ENCODE measurements around the gene KIF18B.

Gene KIF18B

DNA sequence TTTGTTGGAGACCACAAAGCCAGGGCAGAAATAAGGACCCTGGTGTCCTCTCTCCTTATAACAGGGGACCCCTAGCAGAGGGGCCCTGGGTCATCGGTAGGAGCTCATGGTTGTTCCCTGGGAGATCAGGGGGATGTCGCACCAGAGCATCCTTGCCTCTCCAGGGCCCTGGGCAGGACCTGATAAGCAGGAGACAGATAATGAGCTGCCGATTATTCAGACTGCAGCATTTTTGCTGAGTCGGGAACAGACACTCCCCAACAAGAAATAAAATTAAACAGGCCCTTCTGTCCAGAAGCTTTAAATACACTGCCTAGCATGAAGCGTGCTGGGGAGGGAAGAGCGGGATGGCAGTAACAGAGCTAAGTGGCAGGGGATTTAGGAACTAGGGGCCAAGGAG is 16.9 kb downstream of the KIF18B start:
- TF ChIP-seq, protein P1, sequence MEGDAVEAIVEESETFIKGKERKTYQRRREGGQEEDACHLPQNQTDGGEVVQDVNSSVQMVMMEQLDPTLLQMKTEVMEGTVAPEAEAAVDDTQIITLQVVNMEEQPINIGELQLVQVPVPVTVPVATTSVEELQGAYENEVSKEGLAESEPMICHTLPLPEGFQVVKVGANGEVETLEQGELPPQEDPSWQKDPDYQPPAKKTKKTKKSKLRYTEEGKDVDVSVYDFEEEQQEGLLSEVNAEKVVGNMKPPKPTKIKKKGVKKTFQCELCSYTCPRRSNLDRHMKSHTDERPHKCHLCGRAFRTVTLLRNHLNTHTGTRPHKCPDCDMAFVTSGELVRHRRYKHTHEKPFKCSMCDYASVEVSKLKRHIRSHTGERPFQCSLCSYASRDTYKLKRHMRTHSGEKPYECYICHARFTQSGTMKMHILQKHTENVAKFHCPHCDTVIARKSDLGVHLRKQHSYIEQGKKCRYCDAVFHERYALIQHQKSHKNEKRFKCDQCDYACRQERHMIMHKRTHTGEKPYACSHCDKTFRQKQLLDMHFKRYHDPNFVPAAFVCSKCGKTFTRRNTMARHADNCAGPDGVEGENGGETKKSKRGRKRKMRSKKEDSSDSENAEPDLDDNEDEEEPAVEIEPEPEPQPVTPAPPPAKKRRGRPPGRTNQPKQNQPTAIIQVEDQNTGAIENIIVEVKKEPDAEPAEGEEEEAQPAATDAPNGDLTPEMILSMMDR (IDR thresholded peaks at IDR 0.05; ENCODE audit: insufficient read depth, low read depth, low read length, missing control alignments), result no peak
- H3K4me3 ChIP-seq (ENCODE audit: low read length), result no peak overlapping the region
- no peak for DNase-seq (ENCODE audit: low read depth)

DNA sequence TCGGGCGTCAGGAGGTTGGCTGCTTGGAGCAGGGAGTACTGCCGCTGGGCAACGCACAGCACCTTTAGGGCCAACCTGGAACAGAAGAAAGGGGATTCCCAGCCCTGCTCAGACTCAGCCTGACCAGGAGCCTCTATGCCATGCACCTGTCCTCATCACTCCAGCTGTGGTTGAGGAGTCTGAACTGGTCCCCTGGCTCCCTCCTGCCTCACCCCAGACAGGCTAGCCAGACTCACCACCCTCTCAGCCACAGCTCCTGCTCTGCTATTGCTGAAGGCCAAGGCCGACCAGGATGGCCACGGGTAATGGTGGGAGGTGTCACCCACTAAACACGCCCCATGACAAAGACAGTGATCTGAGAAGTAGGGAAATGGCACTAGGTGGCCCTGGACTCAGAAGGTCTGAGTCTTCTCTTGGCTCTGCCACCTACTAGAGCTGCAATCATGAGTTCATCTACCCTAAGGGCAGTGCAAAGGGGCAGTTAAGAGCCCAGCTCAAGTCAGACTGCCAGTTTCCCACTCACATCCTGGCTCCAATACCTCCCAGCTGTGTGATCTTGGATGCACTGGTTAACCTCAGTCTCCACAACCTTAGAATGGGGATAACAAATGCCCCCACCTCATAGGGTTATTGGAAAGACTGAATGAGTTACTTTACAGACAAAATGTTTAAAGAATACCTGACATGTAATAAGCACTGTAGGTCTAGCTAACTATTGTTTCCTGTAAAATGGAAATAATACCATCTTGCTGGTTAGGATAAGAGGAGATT is 18.4 kb downstream of the KIF18B start:
- TF ChIP-seq, protein P1 (IDR thresholded peaks at IDR 0.05; ENCODE audit: insufficient read depth, low read depth, low read length, missing control alignments), result no peak
- no peak for DNase-seq (ENCODE audit: low read depth)
- no peak overlapping the region for H3K4me3 ChIP-seq (ENCODE audit: low read length)

DNA sequence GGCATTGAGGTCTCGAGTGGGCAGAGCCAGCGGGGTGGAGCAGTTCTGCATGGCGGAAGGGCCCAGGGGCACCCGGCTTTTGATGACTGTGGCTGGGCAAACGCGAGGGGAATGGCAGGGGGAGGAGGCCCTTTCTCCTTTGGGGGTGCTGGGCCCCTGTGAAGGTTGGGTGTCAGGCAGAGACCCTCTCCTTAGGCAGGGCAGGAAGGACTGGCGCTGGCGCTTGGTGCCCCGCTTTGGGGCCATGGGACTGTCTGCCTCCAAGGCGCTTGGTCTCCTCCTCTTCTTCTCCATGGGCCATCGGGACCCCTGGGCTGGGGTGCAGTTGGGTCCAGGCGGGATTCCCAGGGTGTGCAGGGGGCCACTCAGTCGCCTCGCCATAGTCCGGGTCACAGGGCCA is 19.4 kb downstream of the KIF18B start:
- TF ChIP-seq, protein P1 (IDR thresholded peaks at IDR 0.05; ENCODE audit: insufficient read depth, low read depth, low read length, missing control alignments), result no peak
- H3K4me3 ChIP-seq (ENCODE audit: low read length), result no peak overlapping the region
- DNase-seq (ENCODE audit: low read depth), result no peak

DNA sequence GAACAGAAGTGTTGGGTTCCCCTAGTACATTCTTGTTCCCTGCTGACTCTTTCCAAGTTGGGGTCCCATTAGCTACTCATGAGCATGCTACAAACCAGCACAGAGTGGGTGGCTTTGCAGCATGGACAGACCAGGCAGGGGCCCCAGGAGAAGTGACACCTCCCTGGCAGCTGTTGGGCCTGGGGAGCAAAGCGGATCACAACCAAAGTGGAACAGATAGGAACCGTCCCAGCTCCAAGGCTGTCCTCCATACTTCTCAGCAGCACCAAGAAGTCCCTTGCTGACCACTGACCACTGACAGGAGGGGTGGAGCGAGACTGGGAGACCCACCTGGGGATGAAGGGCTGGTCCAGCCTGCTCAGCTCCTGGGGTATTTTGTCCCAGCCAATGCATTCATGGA is 19.9 kb downstream of the KIF18B start:
- no peak overlapping the region for H3K4me3 ChIP-seq (ENCODE audit: low read length)
- TF ChIP-seq, protein P1 (IDR thresholded peaks at IDR 0.05; ENCODE audit: insufficient read depth, low read depth, low read length, missing control alignments), result no peak
- no peak for DNase-seq (ENCODE audit: low read depth)

DNA sequence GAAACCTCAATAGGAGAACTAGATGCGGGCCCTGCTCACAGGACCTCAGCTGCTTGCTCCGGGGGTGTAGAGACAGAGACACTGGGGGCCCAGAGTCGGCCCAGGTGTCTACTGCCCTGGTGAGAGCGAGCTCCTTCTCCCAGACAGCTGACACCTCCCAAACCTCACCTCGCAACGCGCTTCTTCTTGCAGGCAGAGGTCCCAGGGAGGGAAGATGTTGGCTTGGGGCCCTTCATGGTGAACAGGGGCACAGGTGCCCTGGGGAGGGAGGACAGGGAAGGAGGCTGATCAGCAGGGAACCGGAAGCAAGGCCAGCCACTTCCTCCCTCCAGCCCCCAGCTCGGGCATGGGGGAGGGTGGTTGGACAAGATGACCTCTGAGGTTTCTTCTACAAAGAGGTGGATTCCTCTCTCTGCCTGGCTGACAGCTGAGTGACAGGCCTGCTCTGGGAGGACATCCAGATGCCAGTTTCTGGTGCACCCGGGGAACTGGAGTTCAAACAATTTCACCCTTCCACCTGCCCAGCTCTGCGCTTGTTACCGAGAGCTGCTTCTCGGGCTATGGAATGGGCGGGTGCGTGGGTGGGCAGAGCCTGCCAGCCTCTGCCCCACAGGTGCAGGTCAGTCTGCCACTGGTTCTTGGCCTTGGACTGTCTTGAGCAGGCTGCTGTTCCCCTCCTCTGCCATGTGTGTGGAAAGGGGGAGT is 20.6 kb downstream of the KIF18B start:
- no peak overlapping the region for H3K4me3 ChIP-seq (ENCODE audit: low read length)
- TF ChIP-seq, protein P1 (IDR thresholded peaks at IDR 0.05; ENCODE audit: insufficient read depth, low read depth, low read length, missing control alignments), result no peak
- DNase-seq (ENCODE audit: low read depth), result no peak

DNA sequence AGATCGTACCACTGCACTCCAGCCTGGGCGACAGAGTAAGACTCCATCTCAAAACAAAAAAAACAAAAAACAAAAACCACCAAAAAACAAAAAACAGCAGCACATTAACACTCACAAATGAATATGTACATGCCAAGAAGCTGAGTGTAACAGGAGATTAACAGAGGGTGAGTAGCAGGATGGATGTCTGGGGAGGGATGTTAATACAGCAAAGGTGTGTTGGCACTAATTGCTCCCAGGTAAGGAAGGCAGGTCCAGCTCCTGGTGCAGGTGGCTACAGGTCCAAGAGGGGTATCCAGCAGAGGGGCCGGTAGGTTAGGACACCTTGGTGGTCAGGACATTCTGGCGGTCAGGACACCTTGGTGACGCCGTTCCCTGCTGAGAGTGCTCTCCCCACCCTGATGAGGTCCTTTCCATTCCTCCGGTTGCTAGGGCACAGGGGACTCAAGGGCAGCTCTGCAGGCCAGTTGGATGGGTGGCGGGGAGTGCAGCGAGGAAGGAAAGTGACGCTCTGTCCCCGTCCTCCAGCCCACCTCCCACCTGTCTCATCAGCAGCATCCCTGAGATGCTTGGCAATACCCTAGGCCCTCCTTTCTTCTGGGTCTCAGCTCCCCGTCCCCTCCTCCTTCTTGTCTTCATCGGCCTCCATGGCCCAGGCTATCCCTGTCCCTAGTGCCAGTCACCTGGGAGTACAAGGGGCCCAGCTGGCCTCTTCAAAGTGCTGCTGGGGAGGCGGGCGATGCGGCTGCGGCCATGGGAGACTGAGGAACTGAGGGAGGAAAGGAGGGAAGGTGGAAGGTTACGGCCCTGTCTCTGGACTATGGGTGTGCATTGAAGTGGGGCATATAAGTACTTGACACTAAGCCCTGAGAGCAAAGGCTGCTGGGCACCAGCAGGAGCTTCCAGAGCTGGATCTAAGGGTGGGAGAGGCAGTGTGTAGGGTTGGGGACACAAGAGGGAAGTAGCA is 21.6 kb downstream of the KIF18B start:
- TF ChIP-seq, protein P1 (IDR thresholded peaks at IDR 0.05; ENCODE audit: insufficient read depth, low read depth, low read length, missing control alignments), result no peak
- no peak overlapping the region for H3K4me3 ChIP-seq (ENCODE audit: low read length)
- DNase-seq (ENCODE audit: low read depth), result no peak

Measured in epithelial cell of esophagus (primary cell).